Epidermal melanocyte (primary cell): Measurements from ENCODE around the gene MOB3B.

ENCODE experiments used
- DNase-seq: peaks from one replicate; pipeline ENCODE4 v3.0.0; 2011; ENCODE audit warnings: low spot score; ENCODE audit not compliant: insufficient read length

MOB3B gene

GRCh38 chr9:27368316-27368985, 161.2 kb downstream of the MOB3B start:
- DNase-seq: no peak

GRCh38 chr9:27367921-27368315, 161.7 kb downstream of the MOB3B start:
- DNase-seq: no peak

- DNase-seq: no peak
Measured at GRCh38 chr9:27367175-27367798, 162.3 kb downstream of the MOB3B start.

GRCh38 chr9:27365707-27366376, 163.8 kb downstream of the MOB3B start:
- no peak for DNase-seq

GRCh38 chr9:27362447-27363210, 167.0 kb downstream of the MOB3B start:
- DNase-seq: no peak

- no peak for DNase-seq
Measured at GRCh38 chr9:27361492-27361891, 168.1 kb downstream of the MOB3B start.

- DNase-seq: no peak
Measured at GRCh38 chr9:27359763-27360162, 169.9 kb downstream of the MOB3B start.

GRCh38 chr9:27358007-27358406, 171.6 kb downstream of the MOB3B start:
- DNase-seq: no peak

- no peak for DNase-seq
Measured at GRCh38 chr9:27356446-27356845, 173.2 kb downstream of the MOB3B start.

- no peak for DNase-seq
Measured at GRCh38 chr9:27355166-27355565, 174.4 kb downstream of the MOB3B start.

GRCh38 chr9:27353474-27354229, 176.0 kb downstream of the MOB3B start:
- no peak for DNase-seq

GRCh38 chr9:27353166-27353473, 176.5 kb downstream of the MOB3B start:
- no peak for DNase-seq

GRCh38 chr9:27352457-27353165, 177.0 kb downstream of the MOB3B start:
- no peak for DNase-seq

- peak; percentile 53 for DNase-seq
Measured at GRCh38 chr9:27351438-27351837, 178.2 kb downstream of the MOB3B start.

GRCh38 chr9:27350382-27350976, 179.1 kb downstream of the MOB3B start:
- DNase-seq: no peak

GRCh38 chr9:27349698-27350080, 179.9 kb downstream of the MOB3B start:
- no peak for DNase-seq

- DNase-seq: no peak
Measured at GRCh38 chr9:27348785-27349697, 180.6 kb downstream of the MOB3B start.

- no peak for DNase-seq
Measured at GRCh38 chr9:27347889-27348288, 181.7 kb downstream of the MOB3B start.

- no peak for DNase-seq
Measured at GRCh38 chr9:27344776-27345175, 184.8 kb downstream of the MOB3B start.
